Endometrial microvascular endothelial cells (primary cell): ENCODE data around the gene IFITM5. TPM values are rescaled to one million over a fixed set of nuclear protein-coding genes. Genes with fewer than 3 reads are reported as not detected.

ENCODE experiments used
- in situ Hi-C: cut with HindIII; loops from 2 replicates; pipeline ENCODE4 v1.10.0; 2017; ENCODE audit warnings: low sequenced_read_pairs, low pct_unique_long_range_greater_than_20kb; ENCODE audit errors: inconsistent ontology term
- total RNA-seq: library from RNA; depleted of rRNA; stranded (reverse); fragments of >200 nt; gene quantifications from one replicate; pipeline ENCODE4 v1.2.3, GENCODE V29; 2015; ENCODE audit errors: inconsistent ontology term

Gene IFITM5
- total RNA-seq, 1 donor from 2014 or later, result not detected

GRCh38 chr11:253886-254270 lies 45.4 kb downstream of the IFITM5 start:
- in situ Hi-C loops, result no loop called here

GRCh38 chr11:253160-253885 lies 46.0 kb downstream of the IFITM5 start:
- in situ Hi-C loops, result no loop called here

GRCh38 chr11:252666-253065 lies 46.7 kb downstream of the IFITM5 start:
- in situ Hi-C loops, result no loop called here

GRCh38 chr11:251550-251949 lies 47.8 kb downstream of the IFITM5 start:
- in situ Hi-C loops, result no loop called here

- in situ Hi-C loops, result no loop called here
Measured at GRCh38 chr11:250740-251299, 48.5 kb downstream of the IFITM5 start.

- in situ Hi-C loops, result no loop called here
Measured at GRCh38 chr11:250274-250673, 49.1 kb downstream of the IFITM5 start.

GRCh38 chr11:249062-249461 lies 50.3 kb downstream of the IFITM5 start:
- in situ Hi-C loops, result no loop called here

Other genes starting within 250 kb of the IFITM5 start
- gene SCGB1C1, start 106.4 kb downstream of the IFITM5 start, total RNA-seq, result not detected
- 26.9 TPM for gene BET1L, start 92.1 kb downstream of the IFITM5 start, total RNA-seq
- gene RIC8A, start 91.8 kb downstream of the IFITM5 start, total RNA-seq, result 156 TPM
- 14.0 TPM for gene SIRT3, start 63.2 kb downstream of the IFITM5 start, total RNA-seq
- 204 TPM for gene PSMD13, start 62.5 kb downstream of the IFITM5 start, total RNA-seq
- not detected for gene NLRP6, start 21.1 kb downstream of the IFITM5 start, total RNA-seq
- 9.7 TPM for gene PGGHG, start 10.4 kb downstream of the IFITM5 start, total RNA-seq
- 233 TPM for gene IFITM2, start 8.3 kb upstream of the IFITM5 start, total RNA-seq
- 26.2 TPM for gene IFITM1, start 14.5 kb upstream of the IFITM5 start, total RNA-seq
- 231 TPM for gene IFITM3, start 21.3 kb upstream of the IFITM5 start, total RNA-seq
- 0.09 TPM for gene B4GALNT4, start 70.0 kb upstream of the IFITM5 start, total RNA-seq
- not detected for gene PKP3, start 94.7 kb upstream of the IFITM5 start, total RNA-seq
- 71.1 TPM for gene SIGIRR, start 115.5 kb upstream of the IFITM5 start, total RNA-seq
- 0.09 TPM for gene ANO9, start 142.5 kb upstream of the IFITM5 start, total RNA-seq
- 43.1 TPM for gene PTDSS2, start 150.8 kb upstream of the IFITM5 start, total RNA-seq
- gene RNH1, start 207.7 kb upstream of the IFITM5 start, total RNA-seq, result 278 TPM
- 82.1 TPM for gene HRAS, start 236.1 kb upstream of the IFITM5 start, total RNA-seq
- gene LRRC56, start 238.0 kb upstream of the IFITM5 start, total RNA-seq, result not detected